ENCODE measurements around the gene CLVS2. TPM values are rescaled to one million over a fixed set of nuclear protein-coding genes. Genes with fewer than 3 reads are reported as not detected.

The CLVS2 gene
- total RNA-seq, 2 experiments from 2014 or later: not detected

GRCh38 chr6:123022975-123023374 is 26.9 kb downstream of the CLVS2 start:
- POLR2A ChIA-PET: no interaction called here
- CTCF ChIA-PET: no interaction called here

DNA sequence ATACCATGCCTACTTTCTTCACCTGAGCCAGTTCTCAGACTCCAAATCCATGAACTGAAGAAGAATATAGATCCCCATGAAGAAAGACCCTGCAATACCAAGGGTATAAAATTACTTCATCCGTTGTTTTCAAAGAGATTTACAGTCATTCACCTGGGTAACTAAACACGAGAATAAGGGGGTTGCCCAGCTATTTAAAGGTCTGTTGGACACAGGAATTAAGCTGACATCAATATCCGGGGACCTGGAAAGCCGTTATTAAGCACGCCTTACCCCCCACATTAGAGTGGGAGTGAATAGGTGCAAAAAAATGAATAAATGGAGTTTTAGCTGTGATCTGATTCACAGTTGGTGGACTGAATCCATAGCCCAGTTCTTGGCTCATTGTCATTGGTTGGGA is 28.9 kb downstream of the CLVS2 start:
- POLR2A ChIA-PET: no interaction called here
- CTCF ChIA-PET: no interaction called here

DNA sequence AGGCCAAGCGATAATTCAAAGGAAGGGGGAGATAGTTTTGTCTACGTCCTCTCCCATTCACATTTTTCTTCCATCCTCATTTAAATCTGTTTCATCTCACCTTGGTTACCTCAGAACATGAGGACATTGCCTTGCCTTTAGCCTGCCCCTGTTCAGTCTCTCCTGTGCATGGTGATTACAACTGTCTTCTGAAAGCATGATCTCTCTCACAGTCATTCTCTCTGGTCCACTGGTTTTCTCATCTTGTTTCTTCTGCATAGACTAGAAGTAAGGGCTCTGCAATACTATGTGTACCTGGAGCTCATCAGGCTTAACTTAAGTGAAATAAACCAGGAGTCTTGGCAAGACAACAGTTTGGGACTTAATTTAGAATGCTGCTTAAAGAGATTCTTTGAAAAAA is 31.4 kb downstream of the CLVS2 start:
- CTCF ChIA-PET: no interaction called here
- POLR2A ChIA-PET: no interaction called here

DNA sequence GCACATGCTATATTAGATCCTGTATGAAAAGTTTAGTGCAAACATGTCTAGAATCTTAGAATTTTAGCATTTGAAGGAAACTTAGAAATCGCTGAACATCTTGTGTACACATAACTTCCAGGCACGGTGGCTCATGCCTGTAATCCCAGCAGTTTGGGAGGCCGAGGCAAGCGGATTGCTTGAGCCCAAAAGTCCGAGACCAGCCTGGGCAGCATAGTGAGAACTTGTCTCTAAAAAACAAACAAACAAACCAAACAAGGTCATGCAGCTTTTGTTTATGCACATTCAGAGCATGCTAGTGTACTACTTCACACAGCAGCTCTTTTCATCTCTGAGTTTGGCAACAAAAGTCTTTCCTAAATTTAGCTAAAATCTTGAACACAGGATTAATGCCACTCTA is 32.2 kb downstream of the CLVS2 start:
- CTCF ChIA-PET: no interaction called here
- POLR2A ChIA-PET: no interaction called here

GRCh38 chr6:123030282-123030681 is 34.2 kb downstream of the CLVS2 start:
- CTCF ChIA-PET: no interaction called here
- POLR2A ChIA-PET: no interaction called here

DNA sequence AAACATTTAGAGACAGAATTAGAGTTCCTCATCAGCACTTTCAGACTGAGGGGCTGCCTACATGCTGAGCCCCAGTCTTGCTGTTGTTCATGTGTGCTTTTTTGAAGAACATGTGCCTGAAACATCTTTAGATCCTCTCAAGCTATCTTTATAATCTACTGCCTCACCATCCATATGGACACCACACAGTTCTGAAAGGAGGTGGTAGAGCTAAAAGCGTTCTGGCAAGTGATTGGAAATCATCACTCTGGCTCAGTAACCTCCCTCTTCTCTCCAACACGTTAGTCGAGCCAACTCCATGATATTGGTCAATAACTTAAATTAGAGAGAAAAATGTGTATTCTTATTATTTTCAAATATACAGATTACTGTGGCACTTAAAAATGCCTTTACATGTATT is 40.6 kb downstream of the CLVS2 start:
- CTCF ChIA-PET: no interaction called here
- POLR2A ChIA-PET: no interaction called here

GRCh38 chr6:123039431-123039830 is 43.4 kb downstream of the CLVS2 start:
- ChIA-PET POLR2A (no interaction called here), CTCF (no interaction called here)

GRCh38 chr6:123042401-123042800 is 46.4 kb downstream of the CLVS2 start:
- ChIA-PET CTCF (no interaction called here), POLR2A (no interaction called here)

GRCh38 chr6:123044341-123044860 is 48.4 kb downstream of the CLVS2 start:
- ChIA-PET POLR2A (no interaction called here), CTCF (no interaction called here)

GRCh38 chr6:123053602-123054225 is 57.7 kb downstream of the CLVS2 start:
- ChIA-PET CTCF (no interaction called here), POLR2A (no interaction called here)

DNA sequence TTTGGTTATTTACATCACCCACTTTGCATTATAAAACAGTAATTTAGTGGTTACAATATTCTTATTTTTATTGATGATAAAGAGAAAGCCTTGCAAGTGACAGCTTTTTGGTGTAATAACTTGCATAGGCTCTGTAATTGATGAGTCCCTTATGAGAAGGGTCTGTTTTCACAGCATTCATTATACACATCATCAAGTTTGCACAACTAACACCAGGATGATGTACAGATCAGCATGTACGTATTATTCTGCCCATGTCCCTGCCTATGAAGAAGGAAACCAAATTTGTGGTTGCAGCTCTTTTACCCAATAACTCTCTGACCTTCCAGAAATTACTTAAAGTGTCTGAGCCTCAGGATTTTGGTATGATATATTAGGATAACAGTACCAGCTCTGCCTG is 59.2 kb downstream of the CLVS2 start:
- CTCF ChIA-PET: no interaction called here
- POLR2A ChIA-PET: no interaction called here

- POLR2A ChIA-PET: no interaction called here
- CTCF ChIA-PET: no interaction called here
Observed at GRCh38 chr6:123062670-123063069, 66.6 kb downstream of the CLVS2 start.

DNA sequence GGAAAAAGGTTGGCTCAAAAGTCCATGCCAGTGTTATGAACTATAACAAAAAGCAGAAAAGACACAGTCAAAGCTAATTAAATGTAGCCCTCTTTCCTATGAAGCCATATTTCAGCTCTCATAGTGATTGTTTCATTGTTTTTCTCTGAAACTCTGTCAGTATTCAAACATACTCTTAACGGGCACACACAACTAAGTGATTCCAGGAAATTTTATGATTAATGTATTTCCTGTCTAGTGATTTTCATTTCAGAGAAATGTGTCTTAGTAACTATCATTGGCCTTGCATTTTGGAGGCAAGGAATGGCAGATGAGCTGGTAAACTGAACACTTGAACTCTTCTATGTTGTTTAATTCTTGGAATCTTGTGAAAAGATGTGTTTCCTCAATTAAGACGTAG is 68.0 kb downstream of the CLVS2 start:
- CTCF ChIA-PET: no interaction called here
- POLR2A ChIA-PET: no interaction called here

DNA sequence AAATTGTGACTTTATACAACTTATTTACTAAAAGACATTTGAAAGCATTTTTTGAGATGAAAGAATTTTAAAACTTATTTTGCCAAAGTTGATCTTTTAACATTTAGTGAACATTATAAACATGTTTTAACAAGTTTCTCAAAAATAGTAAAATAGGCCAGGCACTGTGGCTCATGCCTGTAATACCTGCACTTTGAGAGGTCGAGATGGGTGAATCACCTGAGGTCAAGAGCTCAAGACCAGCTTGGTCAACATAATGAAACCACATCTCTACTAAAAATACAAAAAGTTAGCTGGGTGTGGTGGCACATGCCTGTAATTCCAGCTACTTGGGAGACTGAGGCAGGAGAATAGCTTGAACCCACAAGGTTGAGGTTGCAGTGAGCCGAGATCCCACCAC is 78.6 kb downstream of the CLVS2 start:
- ChIA-PET POLR2A (no interaction called here), CTCF (no interaction called here)

- POLR2A ChIA-PET: no interaction called here
- CTCF ChIA-PET: no interaction called here
Observed at GRCh38 chr6:123085403-123085802, 89.4 kb downstream of the CLVS2 start.

DNA sequence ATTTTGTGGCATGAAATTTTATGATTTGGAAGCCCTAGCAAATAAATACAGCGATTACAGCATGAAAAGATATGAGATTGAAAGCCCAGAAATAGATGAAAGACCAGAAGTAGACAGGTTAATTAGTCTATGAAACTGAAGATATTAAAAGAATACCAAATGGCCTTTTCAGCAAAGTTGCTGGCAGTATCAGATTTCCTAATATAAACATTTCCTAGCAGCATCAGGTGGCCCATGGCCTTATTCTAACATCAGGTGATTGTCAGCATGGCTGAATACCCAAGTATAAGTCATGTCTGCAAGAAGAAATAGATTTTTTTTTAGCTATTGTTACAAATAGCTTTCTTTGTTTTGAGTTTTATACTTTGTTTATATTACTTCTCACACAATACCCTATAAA is 93.2 kb downstream of the CLVS2 start:
- CTCF ChIA-PET: no interaction called here
- POLR2A ChIA-PET: no interaction called here

DNA sequence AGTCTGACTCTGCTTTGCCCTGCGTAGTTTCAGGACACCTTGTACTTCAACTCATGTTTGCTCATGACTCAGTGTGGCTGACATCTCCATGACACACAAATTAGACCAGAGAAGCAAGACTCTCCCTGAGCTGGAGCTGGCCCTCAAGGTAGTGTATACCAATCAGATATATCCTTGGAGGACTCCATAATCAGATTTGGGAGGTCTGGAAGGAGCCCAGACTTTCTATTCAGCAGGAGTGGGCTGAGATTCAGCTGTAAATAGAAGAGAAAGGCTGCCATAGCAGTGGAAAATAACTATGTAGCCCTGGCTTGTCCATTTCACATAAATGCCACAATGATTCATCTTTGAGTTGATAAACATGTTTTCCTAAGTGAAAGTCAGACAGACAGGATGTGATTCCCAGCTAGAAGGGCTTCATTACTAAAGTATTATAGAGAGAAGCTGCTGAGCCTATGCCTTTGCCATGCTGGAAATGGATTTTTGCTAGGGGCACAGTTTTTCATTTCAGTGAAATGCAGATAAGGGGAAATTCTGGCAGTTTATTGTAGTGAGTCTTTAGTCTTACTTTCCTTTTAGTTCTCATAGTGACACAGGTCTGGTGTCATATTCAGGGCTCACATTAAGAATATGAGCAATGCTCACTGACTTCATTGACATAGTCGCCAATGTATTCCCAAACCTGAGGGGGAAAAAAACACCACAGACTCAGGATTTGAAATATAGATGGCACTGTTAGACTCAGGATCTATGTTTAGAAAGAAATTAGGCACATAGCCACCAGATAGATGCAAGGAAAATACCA is 95.3 kb downstream of the CLVS2 start:
- ChIA-PET POLR2A (no interaction called here), CTCF (no interaction called here)

GRCh38 chr6:123091896-123092271 is 95.8 kb downstream of the CLVS2 start:
- ChIA-PET POLR2A (no interaction called here), CTCF (no interaction called here)

DNA sequence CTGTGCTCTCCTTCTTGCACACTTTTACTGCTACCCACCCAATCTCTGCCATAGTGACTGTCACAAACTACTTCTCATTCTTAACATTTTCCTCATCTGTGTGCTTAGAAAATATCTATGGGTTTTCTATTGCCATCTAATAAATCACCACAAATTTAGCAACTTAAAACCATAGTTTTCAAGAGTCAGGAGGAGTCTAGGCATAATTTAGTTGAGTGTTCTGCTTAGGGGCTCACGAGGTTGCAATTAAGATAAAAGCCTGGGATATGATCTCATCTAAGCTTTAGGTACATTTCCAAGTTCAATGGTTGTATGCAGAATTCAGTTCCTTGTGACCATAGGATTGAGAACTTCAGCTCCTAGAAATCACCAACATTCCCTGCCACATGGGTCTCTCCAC is 98.8 kb downstream of the CLVS2 start:
- ChIA-PET POLR2A (no interaction called here), CTCF (no interaction called here)

DNA sequence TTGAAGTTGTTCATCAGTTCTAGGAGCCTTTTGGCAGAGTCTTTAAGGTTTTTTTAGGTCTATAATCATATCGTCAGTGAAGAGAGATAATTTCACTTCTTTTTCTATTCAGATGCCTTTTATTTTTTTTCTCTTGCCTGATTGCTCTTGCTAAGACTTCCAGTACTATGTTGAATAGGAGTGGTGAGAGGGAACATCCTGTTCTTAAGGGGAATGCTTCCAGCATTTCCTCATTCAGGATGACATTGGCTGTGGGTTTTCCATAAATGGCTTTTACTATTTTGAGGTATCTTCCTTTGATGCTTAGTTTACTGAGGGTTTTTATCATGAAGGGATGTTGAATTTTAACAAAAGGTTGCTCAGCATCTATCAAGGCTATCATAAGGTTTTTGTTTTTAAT is 109.5 kb downstream of the CLVS2 start:
- ChIA-PET CTCF (no interaction called here), POLR2A (no interaction called here)

GRCh38 chr6:123116370-123116769 is 120.3 kb downstream of the CLVS2 start:
- POLR2A ChIA-PET: no interaction called here
- CTCF ChIA-PET: interaction anchor here (0.6 kb wide), 1 partner anchor 223 kb away, joined by 3 read pairs; no protein-coding TSS in a partner anchor

Data from activated CD8-positive, alpha-beta memory T cell treated with anti-CD3 and anti-CD28 coated beads for 36 hours (primary cell).